Uterus (tissue), 4 donors: ENCODE data around the gene QDPR. TPM values are rescaled to one million over a fixed set of nuclear protein-coding genes. Genes with fewer than 3 reads are reported as not detected.

Source experiments
- DNase-seq, 2 donors: peaks; one replicate each; pipeline ENCODE4 v3.0.0-alpha.2; 2019 to 2020
- H3K27ac ChIP-seq, 2 donors: fragments of 200-600 bp; sonication (generic); 1 replicate in 1 of 2; 2 replicates in 1 of 2; pipeline ENCODE4 v1.5.1; 2016 to 2018
- H3K27me3 ChIP-seq, 2 donors: fragments of 200-600 bp; sonication (generic); one replicate each; pipeline ENCODE4 v1.5.1; 2018 to 2019; ENCODE audit warnings: control low read depth in 1 of 2
- H3K36me3 ChIP-seq, 2 donors: fragments of 200-600 bp; sonication (generic); one replicate each; pipeline ENCODE4 v1.5.1; 2019; ENCODE audit warnings: control low read depth in 1 of 2
- H3K4me1 ChIP-seq, 2 donors: fragments of 200-600 bp; sonication (generic); one replicate each; pipeline ENCODE4 v1.5.1; 2018 to 2019; ENCODE audit warnings: control low read depth in 1 of 2
- H3K4me3 ChIP-seq, 2 donors: fragments of 200-600 bp; sonication (generic); 1 replicate in 1 of 2; 2 replicates in 1 of 2; pipeline ENCODE4 v1.5.1; 2018 to 2019; ENCODE audit warnings: mild to moderate bottlenecking in 1 of 2
- H3K9me3 ChIP-seq, 2 donors: fragments of 200-600 bp; sonication (generic); one replicate each; pipeline ENCODE4 v1.5.1; 2019; ENCODE audit warnings: control low read depth in 1 of 2
- CTCF ChIP-seq, 4 experiments: fragments of 200-600 bp in 2 of 4; fragments of 450-650 bp in 2 of 4; sonication (generic) in 2 of 4; IDR thresholded peaks; one replicate each; pipeline ENCODE4 v1.5.1; 2016 to 2019; ENCODE audit warnings: antibody characterized with exemption in 4 of 4, mild to moderate bottlenecking in 2 of 4, moderate library complexity in 1 of 4
- POLR2A ChIP-seq, 2 donors: fragments of 450-650 bp; IDR thresholded peaks; one replicate each; pipeline ENCODE4 v1.6.1; 2016; ENCODE audit warnings: antibody characterized with exemption in 2 of 2, mild to moderate bottlenecking in 1 of 2, moderate library complexity in 1 of 2
- intact Hi-C: fragments of 100-400 bp; cut with DNase I; formaldehyde crosslinking; loops from one replicate; pipeline ENCODE4 v1.15.1; 2023; ENCODE audit warnings: low total_unique reads
- total RNA-seq, 4 donors: library from RNA; depleted of rRNA in 3 of 4; stranded (reverse); fragments of >200 nt in 3 of 4; gene quantifications; one replicate each; pipeline versions ENCODE4 v1.1.0 to v1.2.4, GENCODE V29; 2014 to 2023
- donor health status: DM: yes; HTN: yes; CAD: no.

QDPR gene
- total RNA-seq, 4 donors from 2014 or later: 2.3 to 48.5 (median 16.5) TPM

GRCh38 chr4:17526695-17527477 is 15.0 kb upstream of the QDPR start:
- H3K4me1 ChIP-seq: no peaks in the 10 kb centered on the region
- H3K27me3 ChIP-seq: no peaks in the 10 kb centered on the region
- intact Hi-C loops: no loop called here
- no peak overlapping the region for H3K4me3 ChIP-seq
- no peak overlapping the region for H3K27ac ChIP-seq
- H3K9me3 ChIP-seq: no peaks in the 10 kb centered on the region
- TF ChIP-seq POLR2A (IDR thresholded peaks at IDR 0.05) (no peak), CTCF (IDR thresholded peaks at IDR 0.05) (no peak)
- no peak for DNase-seq
- H3K36me3 ChIP-seq: no peaks in the 10 kb centered on the region

- H3K36me3 ChIP-seq: no peaks in the 10 kb centered on the region
- TF ChIP-seq POLR2A (IDR thresholded peaks at IDR 0.05) (no peak), CTCF (IDR thresholded peaks at IDR 0.05) (no peak)
- no peak overlapping the region for H3K4me3 ChIP-seq
- H3K27ac ChIP-seq: no peak overlapping the region
- H3K9me3 ChIP-seq: no peaks in the 10 kb centered on the region
- DNase-seq: no peak
- H3K4me1 ChIP-seq: no peaks in the 10 kb centered on the region
- H3K27me3 ChIP-seq: no peaks in the 10 kb centered on the region
- intact Hi-C loops: no loop called here
Observed at GRCh38 chr4:17523662-17524061, 11.8 kb upstream of the QDPR start.

GRCh38 chr4:17521595-17521994 is 9.7 kb upstream of the QDPR start:
- Histone ChIP-seq H3K27me3 (no peaks in the 10 kb centered on the region), H3K4me1 (no peaks in the 10 kb centered on the region), H3K4me3 (no peak overlapping the region), H3K36me3 (no peaks in the 10 kb centered on the region), H3K27ac (no peak overlapping the region), H3K9me3 (no peaks in the 10 kb centered on the region)
- intact Hi-C loops: no loop called here
- DNase-seq: no peak
- TF ChIP-seq POLR2A (IDR thresholded peaks at IDR 0.05) (no peak), CTCF (IDR thresholded peaks at IDR 0.05) (no peak)

GRCh38 chr4:17517664-17518063 is 5.8 kb upstream of the QDPR start:
- intact Hi-C loops: no loop called here
- Histone ChIP-seq H3K36me3 (no peaks in the 10 kb centered on the region), H3K4me3 (no peak overlapping the region), H3K4me1 (peaks cover 0 to 3% of the 10 kb centered on the region in 2 donors), H3K9me3 (no peaks in the 10 kb centered on the region), H3K27me3 (no peaks in the 10 kb centered on the region), H3K27ac (no peak overlapping the region)
- TF ChIP-seq CTCF (IDR thresholded peaks at IDR 0.05) (no peak), POLR2A (IDR thresholded peaks at IDR 0.05) (no peak)
- DNase-seq: no peak

GRCh38 chr4:17516980-17517379 is 5.1 kb upstream of the QDPR start:
- intact Hi-C loops: no loop called here
- Histone ChIP-seq H3K27me3 (no peaks in the 10 kb centered on the region), H3K36me3 (no peaks in the 10 kb centered on the region), H3K9me3 (no peaks in the 10 kb centered on the region), H3K4me1 (peaks cover 0 to 3% of the 10 kb centered on the region in 2 donors), H3K27ac (no peak overlapping the region), H3K4me3 (no peak overlapping the region)
- DNase-seq: no peak
- TF ChIP-seq CTCF (IDR thresholded peaks at IDR 0.05) (no peak), POLR2A (IDR thresholded peaks at IDR 0.05) (no peak)
